GM21528 (cell line): Measurements from ENCODE around the gene ZNF207.
"Not testable (repeated sequence)": the region's sequence is repeated elsewhere in the genome, so short reads cannot be mapped to it uniquely, and the experiment has no call there.

Source experiments
- ATAC-seq: cut with Tn5 transposase; IDR thresholded peaks from one replicate; pipeline ENCODE4 v1.9.1; 2021; ENCODE audit warnings: mild to moderate bottlenecking, moderate library complexity; ENCODE audit not compliant: unreplicated experiment, low FRiP score

The ZNF207 gene

GRCh38 chr17:32333187-32333586 lies 16.8 kb upstream of the ZNF207 start:
- no peak for ATAC-seq

GRCh38 chr17:32335046-32335445 lies 14.9 kb upstream of the ZNF207 start:
- ATAC-seq: no peak

- ATAC-seq: no peak
Observed at GRCh38 chr17:32335687-32336086, 14.3 kb upstream of the ZNF207 start.

GRCh38 chr17:32341141-32341856 lies 8.7 kb upstream of the ZNF207 start:
- peak; percentile 27 for ATAC-seq

- peak; percentile 78 for ATAC-seq
Observed at GRCh38 chr17:32341857-32342602, 7.9 kb upstream of the ZNF207 start, which contains the start of gene C17orf75. TSS of gene C17orf75 (minus strand) at chr17:32342173. CDS start at chr17:32342139, 34 bp downstream.

- ATAC-seq: no peak
Observed at GRCh38 chr17:32342603-32343325, 7.2 kb upstream of the ZNF207 start.

- ATAC-seq: no peak
Observed at GRCh38 chr17:32345951-32346600, 3.9 kb upstream of the ZNF207 start.

GRCh38 chr17:32348483-32348800 lies 1.5 kb upstream of the ZNF207 start:
- no peak for ATAC-seq

- ATAC-seq: no peak
Observed at GRCh38 chr17:32349503-32349853, 479 bp upstream of the ZNF207 start.

GRCh38 chr17:32350666-32351418 lies 885 bp downstream of the ZNF207 start:
- ATAC-seq: peak; percentile 23

- not testable (repeated sequence) for ATAC-seq
Observed at GRCh38 chr17:32352734-32353133, 2.8 kb downstream of the ZNF207 start.

- ATAC-seq: no peak
Observed at GRCh38 chr17:32355649-32356377, 5.9 kb downstream of the ZNF207 start.

GRCh38 chr17:32356378-32356743 lies 6.4 kb downstream of the ZNF207 start:
- ATAC-seq: no peak

- ATAC-seq: no peak
Observed at GRCh38 chr17:32356750-32357149, 6.8 kb downstream of the ZNF207 start.

- no peak for ATAC-seq
Observed at GRCh38 chr17:32357615-32358014, 7.7 kb downstream of the ZNF207 start.

- no peak for ATAC-seq
Observed at GRCh38 chr17:32361270-32361669, 11.3 kb downstream of the ZNF207 start.

GRCh38 chr17:32370426-32370825 lies 20.5 kb downstream of the ZNF207 start:
- ATAC-seq: no peak

GRCh38 chr17:32382526-32383223 lies 32.7 kb downstream of the ZNF207 start:
- no peak for ATAC-seq

- ATAC-seq: no peak
Observed at GRCh38 chr17:32383926-32384434, 34.0 kb downstream of the ZNF207 start.
